Measurements from ENCODE around the gene KRT2. TPM values are rescaled to one million over a fixed set of nuclear protein-coding genes. Genes with fewer than 3 reads are reported as not detected.

The KRT2 gene
- total RNA-seq, 1 experiment from 2014 or later: not detected

- no peak for TF ChIP-seq MAX (CRISPR knock-in tag; IDR thresholded peaks at IDR 0.05)
- TF ChIP-seq TEAD4 (CRISPR knock-in tag; IDR thresholded peaks at IDR 0.05): no peak
- no peak for TF ChIP-seq HMGXB4 (CRISPR knock-in tag; IDR thresholded peaks at IDR 0.05)
- TF ChIP-seq ARID4B (CRISPR knock-in tag; IDR thresholded peaks at IDR 0.05; ENCODE audit: borderline replicate concordance): no peak
- no peak for TF ChIP-seq FOXK1 (CRISPR knock-in tag; IDR thresholded peaks at IDR 0.05)
- no peak for TF ChIP-seq ATF6 (CRISPR knock-in tag; IDR thresholded peaks at IDR 0.05)
- no peak for TF ChIP-seq E2F5 (CRISPR knock-in tag; IDR thresholded peaks at IDR 0.05)
- Mint-ChIP-seq H3K27me3 (ENCODE audit: low read depth) (peaks cover 6% of the 10 kb centered on the region; the same call in 1 of the 2 replicates), H3K36me3 (no peaks in the 10 kb centered on the region), H3K4me3 (no peak overlapping the region), H3K4me1 (no peaks in the 10 kb centered on the region), H3K9me3 (no peaks in the 10 kb centered on the region), H3K27ac (no peak overlapping the region)
- ATAC-seq (no peak), DNase-seq (ENCODE audit: low spot score) (no peak)
- ChIA-PET POLR2A (no interaction called here), CTCF (interaction anchor here (0.6 to 2.8 kb wide), 5 partner anchors 16 to 194 kb away, joined by 3 to 11 read pairs (median 4); no protein-coding TSS in a partner anchor)
Observed at GRCh38 chr12:52676163-52676562, 24.2 kb upstream of the KRT2 start.

- H3K9me3 Mint-ChIP-seq: no peaks in the 10 kb centered on the region
- H3K4me3 Mint-ChIP-seq: no peak overlapping the region
- no peak overlapping the region for H3K27ac Mint-ChIP-seq
- TF ChIP-seq JUN (CRISPR knock-in tag; IDR thresholded peaks at IDR 0.05) (no peak), ZSCAN18 (CRISPR knock-in tag; IDR thresholded peaks at IDR 0.05) (no peak), GTF2I (CRISPR knock-in tag; conservative IDR thresholded peaks at IDR 0.05) (no peak), CBFB (CRISPR knock-in tag; IDR thresholded peaks at IDR 0.05; ENCODE audit: low read depth) (no peak), CTCF (IDR thresholded peaks at IDR 0.05) (no peak), MXD4 (CRISPR knock-in tag; IDR thresholded peaks at IDR 0.05; ENCODE audit: borderline replicate concordance) (no peak), IRF2 (CRISPR knock-in tag; IDR thresholded peaks at IDR 0.05; ENCODE audit: borderline replicate concordance, low read depth) (no peak), ZNF425 (CRISPR knock-in tag; conservative IDR thresholded peaks at IDR 0.05) (no peak), NFE2L1 (CRISPR knock-in tag; IDR thresholded peaks at IDR 0.05) (no peak), TEAD1 (CRISPR knock-in tag; IDR thresholded peaks at IDR 0.05) (no peak), ERG (CRISPR knock-in tag; IDR thresholded peaks at IDR 0.05) (no peak)
- CTCF ChIA-PET: interaction anchor here (1.0 to 2.8 kb wide), 8 partner anchors 15 to 204 kb away, joined by 3 to 11 read pairs (median 4); no protein-coding TSS in a partner anchor
- DNase-seq (ENCODE audit: low spot score) (no peak), ATAC-seq (no peak)
- POLR2A ChIA-PET: no interaction called here
- H3K36me3 Mint-ChIP-seq: no peaks in the 10 kb centered on the region
- H3K4me1 Mint-ChIP-seq: no peaks in the 10 kb centered on the region
- H3K27me3 Mint-ChIP-seq (ENCODE audit: low read depth): peaks cover 6% of the 10 kb centered on the region; the same call in 1 of the 2 replicates
Observed at GRCh38 chr12:52675301-52675701, 23.3 kb upstream of the KRT2 start.
